ENCODE data around the gene CLASRP.
A peak's percentile ranks its signal among the peaks of the same experiment; 100 is the strongest.

The CLASRP gene

GRCh38 chr19:45056831-45057230 is 18.0 kb downstream of the CLASRP start:
- DNase-seq (ENCODE audit: low spot score), result no peak
- no peak for TF ChIP-seq CTCF (IDR thresholded peaks at IDR 0.05; ENCODE audit: extremely low read depth, missing control alignments)

GRCh38 chr19:45057444-45057843 is 18.6 kb downstream of the CLASRP start:
- no peak for TF ChIP-seq CTCF (IDR thresholded peaks at IDR 0.05; ENCODE audit: extremely low read depth, missing control alignments)
- DNase-seq (ENCODE audit: low spot score), result no peak

GRCh38 chr19:45058622-45059159 is 19.8 kb downstream of the CLASRP start:
- DNase-seq (ENCODE audit: low spot score), result no peak
- no peak for TF ChIP-seq CTCF (IDR thresholded peaks at IDR 0.05; ENCODE audit: extremely low read depth, missing control alignments)

- peak; percentile 75 for TF ChIP-seq CTCF (IDR thresholded peaks at IDR 0.05; ENCODE audit: extremely low read depth, missing control alignments)
- DNase-seq (ENCODE audit: low spot score), result peak; percentile 89
Measured at GRCh38 chr19:45059258-45059965, 20.6 kb downstream of the CLASRP start.

GRCh38 chr19:45061965-45062364 is 23.1 kb downstream of the CLASRP start:
- TF ChIP-seq CTCF (IDR thresholded peaks at IDR 0.05; ENCODE audit: extremely low read depth, missing control alignments), result no peak
- no peak for DNase-seq (ENCODE audit: low spot score)

- DNase-seq (ENCODE audit: low spot score), result no peak
- TF ChIP-seq CTCF (IDR thresholded peaks at IDR 0.05; ENCODE audit: extremely low read depth, missing control alignments), result no peak
Measured at GRCh38 chr19:45063851-45064801, 25.3 kb downstream of the CLASRP start.
